ENCODE measurements around the gene VWA5B2. TPM values are rescaled to one million over a fixed set of nuclear protein-coding genes. Genes with fewer than 3 reads are reported as not detected.

Gene VWA5B2
- total and polyA plus RNA-seq, 2 donors (not counting 1 experiment from before 2014, with no cell fraction given), result not detected

- Histone ChIP-seq H4K20me1 (ENCODE audit: control insufficient read depth, extremely low read depth, insufficient read depth, low read length) (no peaks in the 10 kb centered on the region), H3K27ac (ENCODE audit: insufficient read depth, low read length) (no peak overlapping the region), H3K4me1 (ENCODE audit: control insufficient read depth, extremely low read depth, insufficient read depth, low read length) (no peaks in the 10 kb centered on the region), H3K4me3 (replicated peaks in 1 of 4; ENCODE audit: control extremely low read depth in 1 of 4, insufficient read depth in 1 of 4, low read depth in 3 of 4, low read length in 4 of 4) (no peak overlapping the region), H3K79me2 (ENCODE audit: control insufficient read depth, insufficient read depth, low read length) (no peaks in the 10 kb centered on the region), H3K4me2 (ENCODE audit: extremely low read depth, insufficient read depth, low read length) (no peak overlapping the region), H3K27me3 (ENCODE audit: control insufficient read depth, insufficient read depth, low read length) (peaks cover 14% of the 10 kb centered on the region), H2AFZ (ENCODE audit: low read length) (no peak overlapping the region), H3K36me3 (ENCODE audit: control insufficient read depth, insufficient read depth, low read length) (no peaks in the 10 kb centered on the region), H3K9me3 (ENCODE audit: control insufficient read depth, insufficient read depth, low read depth, low read length) (no peaks in the 10 kb centered on the region), H3K9ac (ENCODE audit: insufficient read depth, low read length) (no peak overlapping the region)
- no peak for TF ChIP-seq CTCF (conservative IDR thresholded peaks at IDR 0.05 in 1 of 2, IDR thresholded peaks at IDR 0.05 in 1 of 2; ENCODE audit: low read depth in 1 of 2, low read length in 2 of 2)
- no peak for TF ChIP-seq EZH2 (IDR thresholded peaks at IDR 0.05; ENCODE audit: low read length, missing control alignments)
- DNase-seq (ENCODE audit: low read depth in 2 of 2), result no peak
Measured at GRCh38 chr3:184282941-184283340, 53.6 kb downstream of the VWA5B2 start.

- no peak for TF ChIP-seq CTCF (conservative IDR thresholded peaks at IDR 0.05 in 1 of 2, IDR thresholded peaks at IDR 0.05 in 1 of 2; ENCODE audit: low read depth in 1 of 2, low read length in 2 of 2)
- no peak for TF ChIP-seq EZH2 (IDR thresholded peaks at IDR 0.05; ENCODE audit: low read length, missing control alignments)
- Histone ChIP-seq H2AFZ (ENCODE audit: low read length) (no peak overlapping the region), H3K27me3 (ENCODE audit: control insufficient read depth, insufficient read depth, low read length) (peaks cover 12% of the 10 kb centered on the region), H3K27ac (ENCODE audit: insufficient read depth, low read length) (no peak overlapping the region), H3K9me3 (ENCODE audit: control insufficient read depth, insufficient read depth, low read depth, low read length) (no peaks in the 10 kb centered on the region), H3K4me1 (ENCODE audit: control insufficient read depth, extremely low read depth, insufficient read depth, low read length) (no peaks in the 10 kb centered on the region), H3K4me2 (ENCODE audit: extremely low read depth, insufficient read depth, low read length) (no peak overlapping the region), H3K79me2 (ENCODE audit: control insufficient read depth, insufficient read depth, low read length) (no peaks in the 10 kb centered on the region), H3K9ac (ENCODE audit: insufficient read depth, low read length) (no peak overlapping the region), H3K36me3 (ENCODE audit: control insufficient read depth, insufficient read depth, low read length) (no peaks in the 10 kb centered on the region), H4K20me1 (ENCODE audit: control insufficient read depth, extremely low read depth, insufficient read depth, low read length) (no peaks in the 10 kb centered on the region), H3K4me3 (replicated peaks in 1 of 4; ENCODE audit: control extremely low read depth in 1 of 4, insufficient read depth in 1 of 4, low read depth in 3 of 4, low read length in 4 of 4) (no peak overlapping the region)
- no peak for DNase-seq (ENCODE audit: low read depth in 2 of 2)
Measured at GRCh38 chr3:184283681-184284080, 54.3 kb downstream of the VWA5B2 start.

GRCh38 chr3:184284696-184285095 lies 55.3 kb downstream of the VWA5B2 start:
- no peak overlapping the region for H3K27ac ChIP-seq (ENCODE audit: insufficient read depth, low read length)
- no peaks in the 10 kb centered on the region for H4K20me1 ChIP-seq (ENCODE audit: control insufficient read depth, extremely low read depth, insufficient read depth, low read length)
- H3K36me3 ChIP-seq (ENCODE audit: control insufficient read depth, insufficient read depth, low read length), result no peaks in the 10 kb centered on the region
- peak; percentile 49 to 50 for TF ChIP-seq CTCF (conservative IDR thresholded peaks at IDR 0.05 in 1 of 2, IDR thresholded peaks at IDR 0.05 in 1 of 2; ENCODE audit: low read depth in 1 of 2, low read length in 2 of 2)
- no peak for TF ChIP-seq EZH2 (IDR thresholded peaks at IDR 0.05; ENCODE audit: low read length, missing control alignments)
- H3K79me2 ChIP-seq (ENCODE audit: control insufficient read depth, insufficient read depth, low read length), result no peaks in the 10 kb centered on the region
- H2AFZ ChIP-seq (ENCODE audit: low read length), result no peak overlapping the region
- H3K4me2 ChIP-seq (ENCODE audit: extremely low read depth, insufficient read depth, low read length), result no peak overlapping the region
- H3K9ac ChIP-seq (ENCODE audit: insufficient read depth, low read length), result no peak overlapping the region
- H3K4me1 ChIP-seq (ENCODE audit: control insufficient read depth, extremely low read depth, insufficient read depth, low read length), result no peaks in the 10 kb centered on the region
- H3K4me3 ChIP-seq (replicated peaks in 1 of 4; ENCODE audit: control extremely low read depth in 1 of 4, insufficient read depth in 1 of 4, low read depth in 3 of 4, low read length in 4 of 4), result no peak overlapping the region
- H3K27me3 ChIP-seq (ENCODE audit: control insufficient read depth, insufficient read depth, low read length), result peaks cover 12% of the 10 kb centered on the region
- peak; percentile 69 to 74 for DNase-seq (ENCODE audit: low read depth in 2 of 2)
- H3K9me3 ChIP-seq (ENCODE audit: control insufficient read depth, insufficient read depth, low read depth, low read length), result no peaks in the 10 kb centered on the region
